ENCODE measurements around the gene ZNF317. TPM values are rescaled to one million over a fixed set of nuclear protein-coding genes. Genes with fewer than 3 reads are reported as not detected.

The ZNF317 gene
- total RNA-seq, 5 donors from 2014 or later (not counting 1 experiment from before 2014, with no cell fraction given) = 46.8 to 77.9 (median 51.2) TPM

DNA sequence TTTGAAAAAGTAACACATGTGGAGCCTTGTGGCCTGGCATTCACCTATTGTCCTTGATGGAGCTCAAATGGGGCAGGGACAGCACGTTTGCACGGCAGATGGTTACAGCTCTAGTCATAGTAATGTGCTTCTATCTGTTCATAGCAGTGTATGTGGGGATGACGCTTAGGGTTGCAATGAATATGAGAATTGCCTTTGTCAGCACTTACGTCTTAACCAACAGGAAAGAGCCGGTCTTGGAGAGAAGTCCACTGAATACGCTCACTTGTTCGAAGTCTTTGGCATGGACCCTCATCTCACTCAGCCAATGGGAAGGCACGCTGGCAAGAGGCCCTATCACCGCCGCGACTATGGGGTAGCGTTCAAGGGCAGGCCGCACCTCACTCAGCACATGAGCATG, 19.7 kb downstream of the ZNF317 start:
- H3K36me3 ChIP-seq (ENCODE audit: control insufficient read depth in 2 of 2, extremely low read depth in 1 of 2, insufficient read depth in 1 of 2, low read length in 1 of 2) = peaks cover 37 to 87% of the 10 kb centered on the region in 2 donors
- H3K4me3 ChIP-seq (ENCODE audit: control insufficient read depth in 1 of 2, extremely low read depth in 1 of 2, low read length in 1 of 2) = peak overlapping the region in 1 of 2 donors; percentile 49
- POLR2A ChIA-PET = no interaction called here
- peaks cover 20% of the 10 kb centered on the region for H3K9me3 ChIP-seq
- ATAC-seq (replicated peaks in 1 of 4) (no peak), DNase-seq (no peak)
- CTCF ChIA-PET = interaction anchor here in 1 of 2 donors (0.6 kb wide), 1 partner anchor 26 kb away, joined by 3 read pairs; no protein-coding TSS in a partner anchor
- Mint-ChIP-seq H3K4me3 (no peak overlapping the region), H3K36me3 (peaks cover 96% of the 10 kb centered on the region), H3K27ac (no peak overlapping the region), H3K27me3 (no peaks in the 10 kb centered on the region), H3K9me3 (peaks cover 3 to 19% (median 7%) of the 10 kb centered on the region in 3 donors), H3K4me1 (peaks cover 6 to 18% (median 8%) of the 10 kb centered on the region in 3 donors)
- H3K27ac ChIP-seq (ENCODE audit: low read length) = no peak overlapping the region
- WGBS (ENCODE audit: insufficient coverage) = 100% methylated on average over 9 of the region's 13 CpGs
- H3K4me1 ChIP-seq (ENCODE audit: control insufficient read depth in 1 of 2, extremely low read depth in 1 of 2, insufficient read depth in 2 of 2, low read length in 2 of 2) = no peaks in the 10 kb centered on the region
- H3K27me3 ChIP-seq (replicated peaks in 1 of 2; ENCODE audit: control insufficient read depth in 2 of 2, extremely low read depth in 1 of 2, insufficient read depth in 2 of 2, low read length in 1 of 2) = no peaks in the 10 kb centered on the region

GRCh38 chr19:9161427-9161826, 21.2 kb downstream of the ZNF317 start:
- DNase-seq = no peak
- no peak for ATAC-seq (replicated peaks in 1 of 4)
- H3K4me3 ChIP-seq (ENCODE audit: control insufficient read depth in 1 of 2, extremely low read depth in 1 of 2, low read length in 1 of 2) = peak overlapping the region in 1 of 2 donors; percentile 49
- Mint-ChIP-seq H3K9me3 (peaks cover 3 to 15% (median 10%) of the 10 kb centered on the region in 3 donors), H3K27ac (no peak overlapping the region), H3K27me3 (no peaks in the 10 kb centered on the region), H3K36me3 (peaks cover 94% of the 10 kb centered on the region), H3K4me1 (peaks cover 0 to 4% (median 0%) of the 10 kb centered on the region in 3 donors), H3K4me3 (no peak overlapping the region)
- H3K4me1 ChIP-seq (ENCODE audit: control insufficient read depth in 1 of 2, extremely low read depth in 1 of 2, insufficient read depth in 2 of 2, low read length in 2 of 2) = no peaks in the 10 kb centered on the region
- ChIA-PET CTCF (no interaction called here), POLR2A (no interaction called here)
- WGBS (ENCODE audit: insufficient coverage) = 95% methylated on average over 12 of the region's 12 CpGs
- no peaks in the 10 kb centered on the region for H3K27me3 ChIP-seq (replicated peaks in 1 of 2; ENCODE audit: control insufficient read depth in 2 of 2, extremely low read depth in 1 of 2, insufficient read depth in 2 of 2, low read length in 1 of 2)
- peaks cover 20% of the 10 kb centered on the region for H3K9me3 ChIP-seq
- no peak overlapping the region for H3K27ac ChIP-seq (ENCODE audit: low read length)
- peaks cover 39 to 82% of the 10 kb centered on the region in 2 donors for H3K36me3 ChIP-seq (ENCODE audit: control insufficient read depth in 2 of 2, extremely low read depth in 1 of 2, insufficient read depth in 1 of 2, low read length in 1 of 2)

- no peak for DNase-seq
- ChIA-PET POLR2A (no interaction called here), CTCF (no interaction called here)
- Mint-ChIP-seq H3K4me3 (no peak overlapping the region), H3K27me3 (no peaks in the 10 kb centered on the region), H3K9me3 (peaks cover 0 to 16% (median 10%) of the 10 kb centered on the region in 3 donors), H3K4me1 (no peaks in the 10 kb centered on the region), H3K27ac (no peak overlapping the region), H3K36me3 (peaks cover 71% of the 10 kb centered on the region)
- ATAC-seq (replicated peaks in 1 of 4) = no peak
- no peak overlapping the region for H3K27ac ChIP-seq (ENCODE audit: low read length)
- no peak overlapping the region for H3K4me3 ChIP-seq (ENCODE audit: control insufficient read depth in 1 of 2, extremely low read depth in 1 of 2, low read length in 1 of 2)
- no peaks in the 10 kb centered on the region for H3K4me1 ChIP-seq (ENCODE audit: control insufficient read depth in 1 of 2, extremely low read depth in 1 of 2, insufficient read depth in 2 of 2, low read length in 2 of 2)
- H3K27me3 ChIP-seq (replicated peaks in 1 of 2; ENCODE audit: control insufficient read depth in 2 of 2, extremely low read depth in 1 of 2, insufficient read depth in 2 of 2, low read length in 1 of 2) = no peaks in the 10 kb centered on the region
- H3K9me3 ChIP-seq = peaks cover 14% of the 10 kb centered on the region
- H3K36me3 ChIP-seq (ENCODE audit: control insufficient read depth in 2 of 2, extremely low read depth in 1 of 2, insufficient read depth in 1 of 2, low read length in 1 of 2) = peaks cover 22 to 46% of the 10 kb centered on the region in 2 donors
- WGBS (ENCODE audit: insufficient coverage) = 100% methylated on average over 1 of the region's 3 CpGs
These were observed 25.1 kb downstream of the ZNF317 start for GRCh38 chr19:9165261-9165660.

- Histone ChIP-seq H3K36me3 (ENCODE audit: control insufficient read depth in 2 of 2, extremely low read depth in 1 of 2, insufficient read depth in 1 of 2, low read length in 1 of 2) (peaks cover 7 to 30% of the 10 kb centered on the region in 2 donors), H3K27ac (ENCODE audit: low read length) (no peak overlapping the region), H3K27me3 (replicated peaks in 1 of 2; ENCODE audit: control insufficient read depth in 2 of 2, extremely low read depth in 1 of 2, insufficient read depth in 2 of 2, low read length in 1 of 2) (no peaks in the 10 kb centered on the region), H3K4me3 (ENCODE audit: control insufficient read depth in 1 of 2, extremely low read depth in 1 of 2, low read length in 1 of 2) (no peak overlapping the region), H3K9me3 (peaks cover 2% of the 10 kb centered on the region), H3K4me1 (ENCODE audit: control insufficient read depth in 1 of 2, extremely low read depth in 1 of 2, insufficient read depth in 2 of 2, low read length in 2 of 2) (no peaks in the 10 kb centered on the region)
- Mint-ChIP-seq H3K9me3 (peaks cover 0 to 10% (median 4%) of the 10 kb centered on the region in 3 donors), H3K27ac (no peak overlapping the region), H3K36me3 (peaks cover 55% of the 10 kb centered on the region), H3K4me3 (no peak overlapping the region), H3K4me1 (no peaks in the 10 kb centered on the region), H3K27me3 (no peaks in the 10 kb centered on the region)
- DNase-seq (no peak), ATAC-seq (replicated peaks in 1 of 4) (no peak)
- WGBS (ENCODE audit: insufficient coverage) = 100% methylated on average over 2 of the region's 4 CpGs
- ChIA-PET POLR2A (no interaction called here), CTCF (interaction anchor here in 1 of 2 donors (0.5 kb wide), 1 partner anchor 65 kb away, joined by 6 read pairs; no protein-coding TSS in a partner anchor)
These were observed 26.6 kb downstream of the ZNF317 start for GRCh38 chr19:9166846-9167245.

- H3K9me3 Mint-ChIP-seq = peaks cover 0 to 4% (median 3%) of the 10 kb centered on the region in 3 donors
These were observed 31.3 kb downstream of the ZNF317 start for GRCh38 chr19:9171393-9171991.

DNA sequence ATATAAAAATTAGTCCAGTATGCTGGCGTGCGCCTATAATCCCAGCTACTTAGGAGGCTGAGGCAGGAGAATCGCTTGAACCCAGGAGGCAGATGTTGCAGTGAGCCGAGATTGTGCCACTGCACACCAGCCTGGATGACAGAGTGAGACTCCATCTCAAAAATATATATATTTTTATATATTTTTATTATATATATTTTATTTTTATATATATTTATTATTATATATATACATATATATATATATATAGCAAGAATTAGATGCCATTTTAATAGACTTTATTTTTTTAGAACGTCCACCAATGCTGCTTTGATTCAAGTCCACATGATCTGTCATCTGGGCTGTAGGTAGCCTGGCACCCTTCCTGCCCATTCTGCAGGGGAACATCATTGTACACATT, 35.1 kb downstream of the ZNF317 start:
- no peaks in the 10 kb centered on the region for H3K4me1 Mint-ChIP-seq
- H3K27me3 Mint-ChIP-seq = peaks cover 10 to 13% of the 10 kb centered on the region in 2 donors
- no CpG with 5 or more reads among the region's 5 CpGs for WGBS (ENCODE audit: insufficient coverage)

More at GRCh38 chr19:9171393-9171991, 31.3 kb downstream of the ZNF317 start:
- ChIA-PET CTCF (no interaction called here), POLR2A (no interaction called here)
- no peak overlapping the region for H3K27ac ChIP-seq (ENCODE audit: low read length)
- no peaks in the 10 kb centered on the region for H3K9me3 ChIP-seq
- Mint-ChIP-seq H3K27me3 (no peaks in the 10 kb centered on the region), H3K27ac (no peak overlapping the region), H3K4me1 (no peaks in the 10 kb centered on the region), H3K36me3 (peaks cover 15% of the 10 kb centered on the region), H3K4me3 (no peak overlapping the region)
- 95% methylated on average over 6 of the region's 6 CpGs for WGBS (ENCODE audit: insufficient coverage)
- peaks cover 0 to 2% of the 10 kb centered on the region in 2 donors for H3K36me3 ChIP-seq (ENCODE audit: control insufficient read depth in 2 of 2, extremely low read depth in 1 of 2, insufficient read depth in 1 of 2, low read length in 1 of 2)
- H3K4me1 ChIP-seq (ENCODE audit: control insufficient read depth in 1 of 2, extremely low read depth in 1 of 2, insufficient read depth in 2 of 2, low read length in 2 of 2) = no peaks in the 10 kb centered on the region
- DNase-seq (no peak), ATAC-seq (replicated peaks in 1 of 4) (no peak)
- H3K27me3 ChIP-seq (replicated peaks in 1 of 2; ENCODE audit: control insufficient read depth in 2 of 2, extremely low read depth in 1 of 2, insufficient read depth in 2 of 2, low read length in 1 of 2) = no peaks in the 10 kb centered on the region
- no peak overlapping the region for H3K4me3 ChIP-seq (ENCODE audit: control insufficient read depth in 1 of 2, extremely low read depth in 1 of 2, low read length in 1 of 2)

More for the DNA sequence above, 35.1 kb downstream of the ZNF317 start:
- ChIA-PET CTCF (no interaction called here), POLR2A (no interaction called here)
- H3K9me3 ChIP-seq = no peaks in the 10 kb centered on the region
- DNase-seq (no peak), ATAC-seq (replicated peaks in 1 of 4) (no peak)
- Mint-ChIP-seq H3K4me3 (no peak overlapping the region), H3K36me3 (no peaks in the 10 kb centered on the region), H3K27ac (no peak overlapping the region), H3K9me3 (no peaks in the 10 kb centered on the region)
- H3K27ac ChIP-seq (ENCODE audit: low read length) = no peak overlapping the region
- no peaks in the 10 kb centered on the region for H3K27me3 ChIP-seq (replicated peaks in 1 of 2; ENCODE audit: control insufficient read depth in 2 of 2, extremely low read depth in 1 of 2, insufficient read depth in 2 of 2, low read length in 1 of 2)
- H3K4me1 ChIP-seq (ENCODE audit: control insufficient read depth in 1 of 2, extremely low read depth in 1 of 2, insufficient read depth in 2 of 2, low read length in 2 of 2) = no peaks in the 10 kb centered on the region
- no peaks in the 10 kb centered on the region for H3K36me3 ChIP-seq (ENCODE audit: control insufficient read depth in 2 of 2, extremely low read depth in 1 of 2, insufficient read depth in 1 of 2, low read length in 1 of 2)
- H3K4me3 ChIP-seq (ENCODE audit: control insufficient read depth in 1 of 2, extremely low read depth in 1 of 2, low read length in 1 of 2) = no peak overlapping the region

Measured in T-cell (primary cell).